Activated B cell treated with CpG ODN at 0.5 μM for 24 hours (primary cell): Measurements from ENCODE around the gene CEP43. TPM values are rescaled to one million over a fixed set of nuclear protein-coding genes. Genes with fewer than 3 reads are reported as not detected.

ENCODE experiments used
- ATAC-seq: fragments of 200-7000 bp; cut with Tn5 transposase; one replicate; pipeline ENCODE4 v1.10.0; 2021; ENCODE audit warnings: low read depth, mild to moderate bottlenecking, moderate library complexity
- CTCF ChIA-PET: fragments of 350-600 bp; sonication (Branson Sonifier 250); formaldehyde crosslinking; loops from one replicate; lab custom pipeline; 2021; ENCODE audit warnings: antibody characterized with exemption; lab: Charles Lee
- POLR2A ChIA-PET: fragments of 350-600 bp; sonication (Branson Sonifier 250); formaldehyde crosslinking; loops from one replicate; lab custom pipeline; 2021; ENCODE audit warnings: antibody characterized with exemption; lab: Charles Lee
- DNase-seq: peaks from one replicate; pipeline ENCODE4 v3.0.0; 2022
- H3K27ac Mint-ChIP-seq: one replicate; pipeline ENCODE4 v1.8.0; 2020; ENCODE audit warnings: mixed read lengths
- H3K27me3 Mint-ChIP-seq: one replicate; pipeline ENCODE4 v1.8.0; 2021; ENCODE audit warnings: mixed read lengths
- H3K36me3 Mint-ChIP-seq: one replicate; pipeline ENCODE4 v1.8.0; 2021; ENCODE audit warnings: low read depth, mixed read lengths
- H3K4me1 Mint-ChIP-seq: one replicate; pipeline ENCODE4 v1.8.0; 2021; ENCODE audit warnings: mixed read lengths
- H3K4me3 Mint-ChIP-seq: one replicate; pipeline ENCODE4 v1.8.0; 2020; ENCODE audit warnings: mild to moderate bottlenecking, mixed read lengths
- H3K9me3 Mint-ChIP-seq: one replicate; pipeline ENCODE4 v1.8.0; 2020; ENCODE audit warnings: mixed read lengths
- CTCF ChIP-seq: fragments of 200-600 bp; IDR thresholded peaks from one replicate; pipeline ENCODE4 v1.8.0; 2022; ENCODE audit warnings: antibody characterized with exemption, mild to moderate bottlenecking
- intact Hi-C: fragments of 100-400 bp; cut with micrococcal nuclease; formaldehyde crosslinking; loops from one replicate; pipeline ENCODE4 v1.15.1; 2024
- total RNA-seq: library from RNA; stranded (reverse); gene quantifications from 2 replicates; pipeline ENCODE4 v1.2.3, GENCODE V29; 2022

Gene CEP43
- total RNA-seq, 1 donor from 2014 or later, result 31.0 TPM

GRCh38 chr6:167031082-167031709 is 32.0 kb downstream of the CEP43 start:
- ATAC-seq, result no peak
- DNase-seq, result no peak
- intact Hi-C loops, result no loop called here
- Mint-ChIP-seq H3K4me3 (no peak overlapping the region), H3K27me3 (no peaks in the 10 kb centered on the region), H3K36me3 (peaks cover 73% of the 10 kb centered on the region), H3K27ac (peak overlapping the region; percentile 4), H3K9me3 (no peaks in the 10 kb centered on the region), H3K4me1 (peaks cover 9% of the 10 kb centered on the region)
- CTCF ChIA-PET, result interaction anchor here (0.7 kb wide), 1 partner anchor 16 kb away, joined by 5 read pairs; no protein-coding TSS in a partner anchor
- POLR2A ChIA-PET, result no interaction called here
- no peak for TF ChIP-seq CTCF

- ChIA-PET POLR2A (no interaction called here), CTCF (no interaction called here)
- TF ChIP-seq CTCF, result no peak
- no peaks in the 10 kb centered on the region for H3K9me3 Mint-ChIP-seq
- no peak for DNase-seq
- no peak overlapping the region for H3K4me3 Mint-ChIP-seq
- peaks cover 6% of the 10 kb centered on the region for H3K4me1 Mint-ChIP-seq
- ATAC-seq, result no peak
- no peaks in the 10 kb centered on the region for H3K27me3 Mint-ChIP-seq
- peaks cover 73% of the 10 kb centered on the region for H3K36me3 Mint-ChIP-seq
- intact Hi-C loops, result no loop called here
- H3K27ac Mint-ChIP-seq, result no peak overlapping the region
Measured at GRCh38 chr6:167034056-167034455, 34.9 kb downstream of the CEP43 start.

DNA sequence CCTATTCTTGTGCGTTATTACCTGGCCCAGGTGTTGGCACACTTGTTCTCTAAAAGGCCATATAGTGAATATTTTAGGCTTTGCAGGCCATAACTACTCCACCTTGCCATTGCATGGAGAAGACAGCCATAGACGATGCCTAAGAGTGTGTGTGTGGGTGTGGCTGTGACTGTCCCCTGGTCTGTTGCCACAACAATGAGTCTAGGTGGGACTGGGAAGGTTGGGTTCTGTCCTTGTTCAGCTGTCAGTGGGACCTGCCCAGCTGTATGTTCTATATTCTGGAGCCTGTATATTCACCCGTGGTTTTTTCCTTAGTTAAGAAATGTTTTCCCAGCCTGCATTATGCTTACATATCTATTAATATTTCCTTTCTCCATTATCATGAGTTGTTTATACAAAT is 38.6 kb downstream of the CEP43 start:
- Mint-ChIP-seq H3K4me1 (peaks cover 18% of the 10 kb centered on the region), H3K9me3 (no peaks in the 10 kb centered on the region), H3K36me3 (peaks cover 61% of the 10 kb centered on the region), H3K4me3 (no peak overlapping the region), H3K27ac (peak overlapping the region; percentile 65), H3K27me3 (no peaks in the 10 kb centered on the region)
- POLR2A ChIA-PET, result no interaction called here
- CTCF ChIA-PET, result interaction anchor here (1.0 kb wide), 1 partner anchor 103 kb away, joined by 3 read pairs; no protein-coding TSS in a partner anchor
- intact Hi-C loops, result no loop called here
- no peak for DNase-seq
- TF ChIP-seq CTCF, result no peak
- ATAC-seq, result no peak

DNA sequence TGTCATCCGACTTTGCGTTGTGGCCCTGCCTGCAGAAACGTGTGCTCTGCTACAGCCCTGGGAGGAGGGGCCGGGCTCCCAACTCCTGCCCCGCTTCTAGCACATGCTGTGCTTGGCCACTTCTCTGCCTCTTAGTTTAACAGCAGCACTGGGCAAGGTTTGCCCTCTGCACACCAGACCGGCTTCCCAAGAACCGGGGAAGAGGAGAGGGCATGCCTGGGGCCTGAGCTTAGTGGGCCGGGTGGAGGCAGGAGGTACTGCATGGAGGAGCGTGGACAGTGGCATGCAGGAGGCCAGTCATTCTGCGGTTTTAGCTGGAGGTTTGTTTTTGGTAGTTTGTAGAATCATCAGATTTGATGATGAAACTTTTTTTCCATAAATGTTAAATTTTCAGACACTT is 45.5 kb downstream of the CEP43 start:
- H3K36me3 Mint-ChIP-seq, result peaks cover 17% of the 10 kb centered on the region
- H3K9me3 Mint-ChIP-seq, result no peaks in the 10 kb centered on the region
- no peak overlapping the region for H3K27ac Mint-ChIP-seq
- ATAC-seq (no peak), DNase-seq (no peak)
- CTCF ChIA-PET, result no interaction called here
- TF ChIP-seq CTCF, result no peak
- no peak overlapping the region for H3K4me3 Mint-ChIP-seq
- peaks cover 70% of the 10 kb centered on the region for H3K4me1 Mint-ChIP-seq
- intact Hi-C loops, result loop anchor here (5.0 kb wide), 1 partner anchor 417 kb away; the partner anchor contains the start of gene RPS6KA2
- no peaks in the 10 kb centered on the region for H3K27me3 Mint-ChIP-seq
- POLR2A ChIA-PET, result interaction anchor here (0.6 to 4.7 kb wide), 4 partner anchors 49 to 97 kb away, joined by 3 to 36 read pairs (median 3); no protein-coding TSS in a partner anchor

DNA sequence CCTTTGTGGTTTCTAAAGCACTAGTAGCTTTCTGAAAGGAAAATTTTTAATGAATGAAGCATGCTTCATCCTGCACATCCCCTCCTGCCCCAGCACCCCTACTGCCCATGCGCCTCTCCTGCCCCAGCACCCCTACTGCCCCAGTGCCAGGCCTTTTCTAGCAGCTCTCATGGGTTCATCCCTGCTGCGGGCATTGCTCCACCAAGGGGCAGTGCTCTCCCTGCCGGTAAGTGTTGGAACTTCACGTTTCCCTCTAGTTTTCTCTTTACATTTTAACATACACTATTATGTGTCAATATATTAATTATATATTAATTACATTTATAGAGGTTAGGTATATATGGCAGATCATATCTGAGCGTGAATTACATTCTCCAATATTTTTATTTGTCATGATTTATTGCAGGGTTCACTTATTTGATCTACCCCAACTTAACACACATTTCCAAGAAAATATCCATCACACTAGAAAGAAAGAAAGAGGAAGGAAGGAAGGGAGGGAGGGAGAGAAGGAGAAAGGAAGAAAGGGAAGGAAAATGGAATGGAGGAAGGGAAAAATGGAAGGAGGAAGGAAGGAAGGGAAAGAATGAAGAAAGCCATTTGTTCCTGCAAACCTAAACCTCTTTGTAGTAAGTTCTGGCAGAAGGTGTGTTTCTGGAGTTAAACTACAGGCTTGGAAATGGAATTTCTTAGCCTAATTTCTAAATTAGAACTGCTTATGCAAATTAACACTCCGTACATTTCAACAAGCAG is 46.8 kb downstream of the CEP43 start:
- Mint-ChIP-seq H3K27ac (peak overlapping the region; percentile 79), H3K27me3 (no peaks in the 10 kb centered on the region), H3K9me3 (no peaks in the 10 kb centered on the region), H3K36me3 (peaks cover 9% of the 10 kb centered on the region), H3K4me1 (peaks cover 82% of the 10 kb centered on the region), H3K4me3 (no peak overlapping the region)
- ATAC-seq (no peak), DNase-seq (no peak)
- TF ChIP-seq CTCF, result no peak
- POLR2A ChIA-PET, result interaction anchor here (0.6 to 4.6 kb wide), 3 partner anchors 48 to 844 kb away, joined by 10 to 77 read pairs (median 16); no protein-coding TSS in a partner anchor
- CTCF ChIA-PET, result interaction anchor here (1.2 to 1.4 kb wide), 2 partner anchors 47 to 96 kb away, joined by 3 to 4 read pairs; partner anchors contain the start of gene CEP43
- intact Hi-C loops, result loop anchor here (2.0 to 5.0 kb wide), 3 partner anchors 79 to 419 kb away; partner anchors contain the start of genes RNASET2 and RPS6KA2
